Measurements from ENCODE around the gene LRRD1. TPM values are rescaled to one million over a fixed set of nuclear protein-coding genes. Genes with fewer than 3 reads are reported as not detected.

LRRD1 gene
- polyA plus RNA-seq, 1 of the 3 experiments (the other 2 are of a cell fraction), result not detected

DNA sequence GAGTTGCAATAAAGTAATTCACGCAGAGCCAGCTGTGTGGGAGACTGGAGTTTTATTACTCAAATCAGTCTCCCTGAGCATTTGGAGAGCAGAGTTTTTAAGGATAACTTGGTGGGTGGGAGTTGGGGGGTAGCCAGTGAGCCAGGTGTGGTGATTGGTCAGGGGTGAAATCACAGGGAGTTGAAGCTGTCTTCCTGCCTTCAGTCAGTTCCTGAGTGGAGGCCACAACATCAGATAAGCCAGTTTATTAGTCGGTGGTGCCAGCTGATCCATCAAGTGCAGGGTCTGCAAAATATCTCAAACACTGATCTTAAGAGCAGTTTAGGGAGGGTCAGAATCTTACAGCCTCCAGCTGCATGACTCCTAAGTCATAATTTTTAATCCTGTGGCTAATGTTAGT is 41.4 kb downstream of the LRRD1 start:
- WGBS (ENCODE audit: low lambda C conversion rate), result 43% methylated on average over 2 of the region's 2 CpGs
- TF ChIP-seq FOXM1 (IDR thresholded peaks at IDR 0.05; ENCODE audit: low read depth) (no peak), RCOR1 (IDR thresholded peaks at IDR 0.05; ENCODE audit: low read length) (no peak), MXI1 (IDR thresholded peaks at IDR 0.05; ENCODE audit: low read depth, low read length) (no peak), SMC3 (IDR thresholded peaks at IDR 0.05; ENCODE audit: low read depth, low read length) (no peak), JUND (IDR thresholded peaks at IDR 0.05) (no peak), EP300 (IDR thresholded peaks at IDR 0.05; ENCODE audit: borderline replicate concordance in 1 of 2, low read depth in 1 of 2, low read length in 1 of 2) (peak in 1 of 2 experiments; percentile 26; a peak in 1 of 4 replicates), POLR2AphosphoS5 (IDR thresholded peaks at IDR 0.05; ENCODE audit: low read depth, low read length) (no peak), PBX3 (IDR thresholded peaks at IDR 0.05) (no peak), CHD2 (IDR thresholded peaks at IDR 0.05; ENCODE audit: low read length, partially characterized antibody) (no peak), NRF1 (IDR thresholded peaks at IDR 0.05; ENCODE audit: low read depth, low read length) (no peak), TCF12 (IDR thresholded peaks at IDR 0.05) (peak; percentile 36; the same call in 1 of the 2 replicates), REST (IDR thresholded peaks at IDR 0.05; ENCODE audit: low read depth, low read length) (no peak), FOXJ3 (CRISPR knock-in tag; IDR thresholded peaks at IDR 0.05) (no peak), TEAD4 (IDR thresholded peaks at IDR 0.05; ENCODE audit: borderline replicate concordance, insufficient read depth) (no peak), GATA2 (CRISPR knock-in tag; IDR thresholded peaks at IDR 0.05) (peak; percentile 74)
- TF ChIP-seq, protein P1, sequence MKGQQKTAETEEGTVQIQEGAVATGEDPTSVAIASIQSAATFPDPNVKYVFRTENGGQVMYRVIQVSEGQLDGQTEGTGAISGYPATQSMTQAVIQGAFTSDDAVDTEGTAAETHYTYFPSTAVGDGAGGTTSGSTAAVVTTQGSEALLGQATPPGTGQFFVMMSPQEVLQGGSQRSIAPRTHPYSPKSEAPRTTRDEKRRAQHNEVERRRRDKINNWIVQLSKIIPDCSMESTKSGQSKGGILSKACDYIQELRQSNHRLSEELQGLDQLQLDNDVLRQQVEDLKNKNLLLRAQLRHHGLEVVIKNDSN (IDR thresholded peaks at IDR 0.05; ENCODE audit: borderline replicate concordance, low read depth), result no peak
- TF ChIP-seq, protein P2, sequence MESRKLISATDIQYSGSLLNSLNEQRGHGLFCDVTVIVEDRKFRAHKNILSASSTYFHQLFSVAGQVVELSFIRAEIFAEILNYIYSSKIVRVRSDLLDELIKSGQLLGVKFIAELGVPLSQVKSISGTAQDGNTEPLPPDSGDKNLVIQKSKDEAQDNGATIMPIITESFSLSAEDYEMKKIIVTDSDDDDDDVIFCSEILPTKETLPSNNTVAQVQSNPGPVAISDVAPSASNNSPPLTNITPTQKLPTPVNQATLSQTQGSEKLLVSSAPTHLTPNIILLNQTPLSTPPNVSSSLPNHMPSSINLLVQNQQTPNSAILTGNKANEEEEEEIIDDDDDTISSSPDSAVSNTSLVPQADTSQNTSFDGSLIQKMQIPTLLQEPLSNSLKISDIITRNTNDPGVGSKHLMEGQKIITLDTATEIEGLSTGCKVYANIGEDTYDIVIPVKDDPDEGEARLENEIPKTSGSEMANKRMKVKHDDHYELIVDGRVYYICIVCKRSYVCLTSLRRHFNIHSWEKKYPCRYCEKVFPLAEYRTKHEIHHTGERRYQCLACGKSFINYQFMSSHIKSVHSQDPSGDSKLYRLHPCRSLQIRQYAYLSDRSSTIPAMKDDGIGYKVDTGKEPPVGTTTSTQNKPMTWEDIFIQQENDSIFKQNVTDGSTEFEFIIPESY (IDR thresholded peaks at IDR 0.05; ENCODE audit: borderline replicate concordance, low read depth), result no peak
- TF ChIP-seq, protein P3, sequence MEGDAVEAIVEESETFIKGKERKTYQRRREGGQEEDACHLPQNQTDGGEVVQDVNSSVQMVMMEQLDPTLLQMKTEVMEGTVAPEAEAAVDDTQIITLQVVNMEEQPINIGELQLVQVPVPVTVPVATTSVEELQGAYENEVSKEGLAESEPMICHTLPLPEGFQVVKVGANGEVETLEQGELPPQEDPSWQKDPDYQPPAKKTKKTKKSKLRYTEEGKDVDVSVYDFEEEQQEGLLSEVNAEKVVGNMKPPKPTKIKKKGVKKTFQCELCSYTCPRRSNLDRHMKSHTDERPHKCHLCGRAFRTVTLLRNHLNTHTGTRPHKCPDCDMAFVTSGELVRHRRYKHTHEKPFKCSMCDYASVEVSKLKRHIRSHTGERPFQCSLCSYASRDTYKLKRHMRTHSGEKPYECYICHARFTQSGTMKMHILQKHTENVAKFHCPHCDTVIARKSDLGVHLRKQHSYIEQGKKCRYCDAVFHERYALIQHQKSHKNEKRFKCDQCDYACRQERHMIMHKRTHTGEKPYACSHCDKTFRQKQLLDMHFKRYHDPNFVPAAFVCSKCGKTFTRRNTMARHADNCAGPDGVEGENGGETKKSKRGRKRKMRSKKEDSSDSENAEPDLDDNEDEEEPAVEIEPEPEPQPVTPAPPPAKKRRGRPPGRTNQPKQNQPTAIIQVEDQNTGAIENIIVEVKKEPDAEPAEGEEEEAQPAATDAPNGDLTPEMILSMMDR (IDR thresholded peaks at IDR 0.05), result no peak
- H3K4me2 ChIP-seq, result no peak overlapping the region
- peaks cover 0 to 11% of the 10 kb centered on the region in 2 experiments; a peak in 3 of 4 replicates for H3K4me1 ChIP-seq (ENCODE audit: control insufficient read depth in 1 of 2, insufficient read depth in 2 of 2, low read depth in 1 of 2, low read length in 1 of 2)
- H3K79me2 ChIP-seq (ENCODE audit: insufficient read depth), result peaks cover 15% of the 10 kb centered on the region
- H3K9me3 ChIP-seq, result no peaks in the 10 kb centered on the region
- no peak for DNase-seq
- H3K27ac ChIP-seq (ENCODE audit: low read depth in 2 of 2, low read length in 1 of 2), result no peak overlapping the region
- no peaks in the 10 kb centered on the region for H4K20me1 ChIP-seq (ENCODE audit: insufficient read depth)
- no peak overlapping the region for H3K9ac ChIP-seq
- H3K36me3 ChIP-seq (replicated peaks in 1 of 2; ENCODE audit: control insufficient read depth in 1 of 2, insufficient read depth in 2 of 2, low read length in 1 of 2), result no peaks in the 10 kb centered on the region
- H3K4me3 ChIP-seq (ENCODE audit: low read depth in 2 of 2, low read length in 1 of 2), result no peak overlapping the region
- H3K9me2 ChIP-seq, result no peaks in the 10 kb centered on the region
- ChIA-PET POLR2A (no interaction called here), CTCF (interaction anchor here (1.2 to 2.1 kb wide), 2 partner anchors 16 to 309 kb away, joined by 3 to 7 read pairs; no protein-coding TSS in a partner anchor)
- peak overlapping the region; percentile 32; the same call in 1 of the 2 replicates for H2AFZ ChIP-seq (ENCODE audit: low read depth)
- peaks cover 6% of the 10 kb centered on the region for H3F3A ChIP-seq (replicated peaks; ENCODE audit: insufficient read depth)
- H3K27me3 ChIP-seq (ENCODE audit: insufficient read depth), result no peaks in the 10 kb centered on the region

Data from SK-N-SH (cell line).